ENCODE data around the gene DMGDH.

Gene DMGDH

DNA sequence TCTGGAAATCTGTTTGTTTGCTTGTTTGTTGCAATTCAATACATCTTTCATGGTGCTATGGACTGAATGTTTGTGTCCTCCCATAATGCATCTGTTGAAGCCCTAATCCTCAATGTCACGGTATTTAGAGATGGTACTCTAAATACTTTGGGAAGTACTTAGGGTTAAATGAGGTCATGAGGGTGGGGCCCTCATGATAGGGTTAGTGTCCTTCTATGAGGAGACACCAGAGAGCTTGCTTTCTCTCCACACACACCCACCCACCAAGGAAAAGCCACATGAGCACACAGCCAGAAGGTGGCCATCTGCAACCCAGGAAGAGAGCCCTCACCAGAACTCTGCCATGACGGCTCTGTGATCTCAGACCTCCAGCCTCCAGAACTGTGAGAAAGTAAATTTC lies 32.7 kb downstream of the DMGDH start:
- no peaks in the 10 kb centered on the region for H3K4me1 ChIP-seq (ENCODE audit: control insufficient read depth, low read depth, low read length)
- no peaks in the 10 kb centered on the region for H3K27me3 ChIP-seq (ENCODE audit: insufficient read depth, low read length, poor library complexity)
- H3K4me2 ChIP-seq (ENCODE audit: low read length), result no peak overlapping the region
- no peaks in the 10 kb centered on the region for H3K79me2 ChIP-seq (ENCODE audit: control insufficient read depth, insufficient read depth, low read length)
- no peaks in the 10 kb centered on the region for H3K79me1 ChIP-seq (ENCODE audit: low read length)
- no peak overlapping the region for H3K18ac ChIP-seq (ENCODE audit: low read length)
- H4K8ac ChIP-seq (ENCODE audit: low read depth, low read length), result no peak overlapping the region
- H2AK5ac ChIP-seq (ENCODE audit: low read length), result no peak overlapping the region
- H2BK120ac ChIP-seq (ENCODE audit: low read depth, low read length), result no peak overlapping the region
- no peak for DNase-seq
- no peak overlapping the region for H2BK5ac ChIP-seq (ENCODE audit: low read length)
- H4K5ac ChIP-seq (ENCODE audit: low read length), result no peak overlapping the region
- no peak overlapping the region for H3K9ac ChIP-seq (ENCODE audit: low read length)
- no CpG with 5 or more reads among the region's 2 CpGs for WGBS (ENCODE audit: extremely low coverage, insufficient coverage, low lambda C conversion rate)
- no peak overlapping the region for H2BK15ac ChIP-seq (replicated peaks; ENCODE audit: low read depth)
- no peak overlapping the region for H3K27ac ChIP-seq (ENCODE audit: low read depth, low read length)
- no peak overlapping the region for H3K4me3 ChIP-seq (ENCODE audit: low read length)
- H3K23ac ChIP-seq (ENCODE audit: low read length), result no peak overlapping the region
- no peaks in the 10 kb centered on the region for H3K36me3 ChIP-seq (ENCODE audit: control insufficient read depth, insufficient read depth, low read length)
- no peak overlapping the region for H3K56ac ChIP-seq (ENCODE audit: low read length)
- H3K4ac ChIP-seq (ENCODE audit: low read depth, low read length), result no peak overlapping the region

- no peak overlapping the region for H4K8ac ChIP-seq (ENCODE audit: low read depth, low read length)
- H2AK5ac ChIP-seq (ENCODE audit: low read length), result no peak overlapping the region
- H3K4me3 ChIP-seq (ENCODE audit: low read length), result no peak overlapping the region
These were observed 34.2 kb downstream of the DMGDH start for GRCh38 chr5:79035237-79035636.

GRCh38 chr5:79032782-79033181 lies 36.7 kb downstream of the DMGDH start:
- DNase-seq, result no peak
- no peak overlapping the region for H3K56ac ChIP-seq (ENCODE audit: low read length)
- no peaks in the 10 kb centered on the region for H3K4me1 ChIP-seq (ENCODE audit: control insufficient read depth, low read depth, low read length)
- no peak overlapping the region for H4K8ac ChIP-seq (ENCODE audit: low read depth, low read length)
- WGBS (ENCODE audit: extremely low coverage, insufficient coverage, low lambda C conversion rate), result no CpG with 5 or more reads among the region's 5 CpGs
- no peak overlapping the region for H3K4me2 ChIP-seq (ENCODE audit: low read length)
- no peak overlapping the region for H2BK120ac ChIP-seq (ENCODE audit: low read depth, low read length)
- no peak overlapping the region for H4K5ac ChIP-seq (ENCODE audit: low read length)
- H3K4ac ChIP-seq (ENCODE audit: low read depth, low read length), result no peak overlapping the region
- H2BK15ac ChIP-seq (replicated peaks; ENCODE audit: low read depth), result no peak overlapping the region
- H3K27me3 ChIP-seq (ENCODE audit: insufficient read depth, low read length, poor library complexity), result no peaks in the 10 kb centered on the region
- no peak overlapping the region for H3K4me3 ChIP-seq (ENCODE audit: low read length)
- H3K27ac ChIP-seq (ENCODE audit: low read depth, low read length), result no peak overlapping the region
- H3K79me1 ChIP-seq (ENCODE audit: low read length), result no peaks in the 10 kb centered on the region
- H3K79me2 ChIP-seq (ENCODE audit: control insufficient read depth, insufficient read depth, low read length), result no peaks in the 10 kb centered on the region
- no peak overlapping the region for H3K23ac ChIP-seq (ENCODE audit: low read length)
- no peak overlapping the region for H3K18ac ChIP-seq (ENCODE audit: low read length)
- H2BK5ac ChIP-seq (ENCODE audit: low read length), result no peak overlapping the region
- no peak overlapping the region for H2AK5ac ChIP-seq (ENCODE audit: low read length)
- no peaks in the 10 kb centered on the region for H3K36me3 ChIP-seq (ENCODE audit: control insufficient read depth, insufficient read depth, low read length)
- H3K9ac ChIP-seq (ENCODE audit: low read length), result no peak overlapping the region

More at GRCh38 chr5:79035237-79035636, 34.2 kb downstream of the DMGDH start:
- H3K27me3 ChIP-seq (ENCODE audit: insufficient read depth, low read length, poor library complexity), result no peaks in the 10 kb centered on the region
- H2BK120ac ChIP-seq (ENCODE audit: low read depth, low read length), result no peak overlapping the region
- no peak overlapping the region for H3K4ac ChIP-seq (ENCODE audit: low read depth, low read length)
- no peaks in the 10 kb centered on the region for H3K79me2 ChIP-seq (ENCODE audit: control insufficient read depth, insufficient read depth, low read length)
- no peak overlapping the region for H3K9ac ChIP-seq (ENCODE audit: low read length)
- H3K23ac ChIP-seq (ENCODE audit: low read length), result no peak overlapping the region
- H3K27ac ChIP-seq (ENCODE audit: low read depth, low read length), result no peak overlapping the region
- H3K79me1 ChIP-seq (ENCODE audit: low read length), result no peaks in the 10 kb centered on the region
- no peak overlapping the region for H4K5ac ChIP-seq (ENCODE audit: low read length)
- H3K36me3 ChIP-seq (ENCODE audit: control insufficient read depth, insufficient read depth, low read length), result no peaks in the 10 kb centered on the region
- no peaks in the 10 kb centered on the region for H3K4me1 ChIP-seq (ENCODE audit: control insufficient read depth, low read depth, low read length)
- no peak overlapping the region for H3K56ac ChIP-seq (ENCODE audit: low read length)
- no peak overlapping the region for H3K4me2 ChIP-seq (ENCODE audit: low read length)
- no peak overlapping the region for H2BK15ac ChIP-seq (replicated peaks; ENCODE audit: low read depth)
- no peak overlapping the region for H3K18ac ChIP-seq (ENCODE audit: low read length)
- DNase-seq, result no peak
- no peak overlapping the region for H2BK5ac ChIP-seq (ENCODE audit: low read length)
- no CpG with 5 or more reads among the region's 3 CpGs for WGBS (ENCODE audit: extremely low coverage, insufficient coverage, low lambda C conversion rate)

- no peak for DNase-seq
- Histone ChIP-seq H3K18ac (ENCODE audit: low read length) (no peak overlapping the region), H3K23ac (ENCODE audit: low read length) (no peak overlapping the region), H3K4ac (ENCODE audit: low read depth, low read length) (no peak overlapping the region), H4K8ac (ENCODE audit: low read depth, low read length) (no peak overlapping the region), H2BK120ac (ENCODE audit: low read depth, low read length) (no peak overlapping the region), H3K4me1 (ENCODE audit: control insufficient read depth, low read depth, low read length) (no peaks in the 10 kb centered on the region), H2BK15ac (replicated peaks; ENCODE audit: low read depth) (no peak overlapping the region), H3K4me3 (ENCODE audit: low read length) (no peak overlapping the region), H2BK5ac (ENCODE audit: low read length) (no peak overlapping the region), H3K27ac (ENCODE audit: low read depth, low read length) (no peak overlapping the region), H4K5ac (ENCODE audit: low read length) (no peak overlapping the region), H3K36me3 (ENCODE audit: control insufficient read depth, insufficient read depth, low read length) (no peaks in the 10 kb centered on the region), H3K4me2 (ENCODE audit: low read length) (no peak overlapping the region), H2AK5ac (ENCODE audit: low read length) (no peak overlapping the region), H3K9ac (ENCODE audit: low read length) (no peak overlapping the region), H3K27me3 (ENCODE audit: insufficient read depth, low read length, poor library complexity) (no peaks in the 10 kb centered on the region), H3K56ac (ENCODE audit: low read length) (no peak overlapping the region), H3K79me1 (ENCODE audit: low read length) (no peaks in the 10 kb centered on the region), H3K79me2 (ENCODE audit: control insufficient read depth, insufficient read depth, low read length) (no peaks in the 10 kb centered on the region)
- WGBS (ENCODE audit: extremely low coverage, insufficient coverage, low lambda C conversion rate), result no CpG with 5 or more reads among the region's 10 CpGs
These were observed 37.3 kb downstream of the DMGDH start for GRCh38 chr5:79032031-79032695.

DNA sequence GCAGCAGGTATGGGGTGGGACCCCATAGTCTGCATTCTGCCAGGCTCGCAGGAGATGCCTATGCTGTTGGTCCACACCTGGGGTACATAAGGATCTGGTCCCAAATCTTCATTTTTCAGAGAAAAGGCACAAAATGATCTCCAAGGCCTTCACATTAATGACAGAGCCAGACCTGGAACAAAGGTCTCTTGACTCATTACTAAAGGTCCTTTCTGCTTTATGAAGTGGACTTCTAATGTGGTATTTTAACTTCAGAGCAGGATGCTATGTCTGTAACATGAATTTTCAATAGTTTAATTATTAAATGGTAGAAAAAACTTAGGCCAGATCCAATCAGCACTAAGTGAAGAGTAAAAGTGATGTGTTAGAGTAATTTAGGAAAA lies 38.0 kb downstream of the DMGDH start:
- Histone ChIP-seq H3K36me3 (ENCODE audit: control insufficient read depth, insufficient read depth, low read length) (no peaks in the 10 kb centered on the region), H3K9ac (ENCODE audit: low read length) (no peak overlapping the region), H3K4ac (ENCODE audit: low read depth, low read length) (no peak overlapping the region), H4K8ac (ENCODE audit: low read depth, low read length) (no peak overlapping the region), H3K4me2 (ENCODE audit: low read length) (no peak overlapping the region), H4K5ac (ENCODE audit: low read length) (no peak overlapping the region), H3K79me2 (ENCODE audit: control insufficient read depth, insufficient read depth, low read length) (no peaks in the 10 kb centered on the region), H3K18ac (ENCODE audit: low read length) (no peak overlapping the region), H2BK5ac (ENCODE audit: low read length) (no peak overlapping the region), H3K56ac (ENCODE audit: low read length) (no peak overlapping the region), H3K27me3 (ENCODE audit: insufficient read depth, low read length, poor library complexity) (no peaks in the 10 kb centered on the region), H3K79me1 (ENCODE audit: low read length) (no peaks in the 10 kb centered on the region), H2BK120ac (ENCODE audit: low read depth, low read length) (no peak overlapping the region), H2AK5ac (ENCODE audit: low read length) (no peak overlapping the region), H2BK15ac (replicated peaks; ENCODE audit: low read depth) (no peak overlapping the region), H3K27ac (ENCODE audit: low read depth, low read length) (no peak overlapping the region), H3K4me1 (ENCODE audit: control insufficient read depth, low read depth, low read length) (no peaks in the 10 kb centered on the region), H3K23ac (ENCODE audit: low read length) (no peak overlapping the region), H3K4me3 (ENCODE audit: low read length) (no peak overlapping the region)
- WGBS (ENCODE audit: extremely low coverage, insufficient coverage, low lambda C conversion rate), result no CpG with 5 or more reads among the region's 1 CpG
- no peak for DNase-seq

Measured in mesendoderm (in vitro differentiated cells).